Measurements from ENCODE around the gene DRD5.

DRD5 gene

GRCh38 chr4:9820343-9820742 is 38.9 kb downstream of the DRD5 start:
- no peak for DNase-seq

- no peak for DNase-seq
These were observed 43.6 kb downstream of the DRD5 start for GRCh38 chr4:9825049-9825448.

- DNase-seq = no peak
These were observed 45.1 kb downstream of the DRD5 start for GRCh38 chr4:9826551-9826950.

- DNase-seq = no peak
These were observed 51.2 kb downstream of the DRD5 start for GRCh38 chr4:9832640-9833039.

- no peak for DNase-seq
These were observed 52.0 kb downstream of the DRD5 start for GRCh38 chr4:9833421-9833820.
